Breast epithelium (tissue), 3 donors: ENCODE measurements around the gene NEDD4L.

Experiments
- POLR2A ChIP-seq: fragments of 450-650 bp; IDR thresholded peaks from one replicate; pipeline ENCODE4 v1.6.1; 2016; ENCODE audit warnings: antibody characterized with exemption, mild to moderate bottlenecking, moderate library complexity
- POLR2AphosphoS5 ChIP-seq, 3 donors: sonication (generic); formaldehyde crosslinking; IDR thresholded peaks; one replicate each; pipeline ENCODE4 v1.6.1; 2017; ENCODE audit warnings: antibody characterized with exemption in 3 of 3
- TF ChIP-seq, protein P1 (sequence below), 3 donors: fragments of 450-650 bp; IDR thresholded peaks; one replicate each; pipeline ENCODE4 v1.5.1; 2016 to 2017; ENCODE audit warnings: antibody characterized with exemption in 3 of 3, mild to moderate bottlenecking in 3 of 3, moderate library complexity in 3 of 3

- TF ChIP-seq POLR2AphosphoS5 (IDR thresholded peaks at IDR 0.05) (no peak), POLR2A (no peak)
- TF ChIP-seq, protein P1, sequence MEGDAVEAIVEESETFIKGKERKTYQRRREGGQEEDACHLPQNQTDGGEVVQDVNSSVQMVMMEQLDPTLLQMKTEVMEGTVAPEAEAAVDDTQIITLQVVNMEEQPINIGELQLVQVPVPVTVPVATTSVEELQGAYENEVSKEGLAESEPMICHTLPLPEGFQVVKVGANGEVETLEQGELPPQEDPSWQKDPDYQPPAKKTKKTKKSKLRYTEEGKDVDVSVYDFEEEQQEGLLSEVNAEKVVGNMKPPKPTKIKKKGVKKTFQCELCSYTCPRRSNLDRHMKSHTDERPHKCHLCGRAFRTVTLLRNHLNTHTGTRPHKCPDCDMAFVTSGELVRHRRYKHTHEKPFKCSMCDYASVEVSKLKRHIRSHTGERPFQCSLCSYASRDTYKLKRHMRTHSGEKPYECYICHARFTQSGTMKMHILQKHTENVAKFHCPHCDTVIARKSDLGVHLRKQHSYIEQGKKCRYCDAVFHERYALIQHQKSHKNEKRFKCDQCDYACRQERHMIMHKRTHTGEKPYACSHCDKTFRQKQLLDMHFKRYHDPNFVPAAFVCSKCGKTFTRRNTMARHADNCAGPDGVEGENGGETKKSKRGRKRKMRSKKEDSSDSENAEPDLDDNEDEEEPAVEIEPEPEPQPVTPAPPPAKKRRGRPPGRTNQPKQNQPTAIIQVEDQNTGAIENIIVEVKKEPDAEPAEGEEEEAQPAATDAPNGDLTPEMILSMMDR (IDR thresholded peaks at IDR 0.05), result no peak
Measured at GRCh38 chr18:58361212-58361611, 317.2 kb downstream of the NEDD4L start.
